ENCODE results near the gene CMTM1.
"Not testable (repeated sequence)": the region's sequence is repeated elsewhere in the genome, so short reads cannot be mapped to it uniquely, and the experiment has no call there.

Gene CMTM1

GRCh38 chr16:66562986-66563385 lies 3.3 kb upstream of the CMTM1 start:
- no peak for DNase-seq (ENCODE audit: low read depth in 3 of 3)

- DNase-seq (ENCODE audit: low read depth in 3 of 3): no peak
Measured at GRCh38 chr16:66563574-66564334, 2.5 kb upstream of the CMTM1 start.

- not testable (repeated sequence) for DNase-seq (ENCODE audit: low read depth in 3 of 3)
Measured at GRCh38 chr16:66567270-66567669, 1.0 kb downstream of the CMTM1 start.

- no peak for DNase-seq (ENCODE audit: low read depth in 3 of 3)
Measured at GRCh38 chr16:66568355-66568754, 2.1 kb downstream of the CMTM1 start.

DNA sequence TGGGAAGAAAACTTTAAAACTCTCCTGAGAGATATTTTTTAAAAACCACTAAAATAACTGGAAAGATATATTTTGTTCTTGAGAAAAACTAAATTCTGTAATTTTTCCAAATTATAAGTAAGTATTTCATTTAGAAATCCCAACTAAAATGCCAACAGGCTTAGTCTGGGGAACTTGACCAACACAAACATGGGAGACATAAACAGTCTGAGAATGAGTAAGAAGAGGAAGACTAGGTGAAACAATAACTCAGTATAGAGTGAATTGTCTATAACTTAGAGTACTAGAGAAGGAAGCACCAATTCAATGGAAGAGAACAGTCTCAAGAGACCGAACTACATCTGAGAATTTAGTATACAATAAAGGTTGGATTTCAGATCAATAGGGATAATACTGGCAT lies 2.9 kb downstream of the CMTM1 start:
- no peak for DNase-seq (ENCODE audit: low read depth in 3 of 3)

DNA sequence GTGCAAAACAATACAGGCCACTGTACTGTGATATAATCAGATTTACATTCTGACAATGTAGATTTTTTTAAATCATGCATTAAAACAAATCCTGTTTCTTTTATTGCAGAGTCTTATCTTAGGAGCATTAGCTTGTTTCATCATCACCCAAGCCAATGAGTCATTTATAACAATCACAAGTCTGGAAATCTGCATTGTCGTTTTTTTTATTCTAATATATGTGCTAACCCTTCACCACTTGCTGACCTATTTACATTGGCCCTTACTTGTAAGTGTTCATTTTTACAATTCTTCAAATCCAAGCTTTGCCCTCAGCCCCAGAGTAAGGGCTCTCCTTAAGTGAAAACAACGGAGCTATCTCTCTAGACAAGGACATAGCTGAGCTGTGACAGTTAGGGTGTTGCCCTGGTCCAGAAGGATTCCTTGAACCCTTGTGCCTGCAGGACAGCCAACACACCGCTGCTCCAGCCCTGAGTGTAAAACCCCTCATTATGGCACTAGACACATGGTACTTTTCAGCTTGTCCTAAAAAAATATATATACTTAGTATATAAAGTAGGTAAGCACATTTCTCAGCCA lies 3.7 kb downstream of the CMTM1 start:
- no peak for DNase-seq (ENCODE audit: low read depth in 3 of 3)

- no peak for DNase-seq (ENCODE audit: low read depth in 3 of 3)
Measured at GRCh38 chr16:66572356-66572755, 6.1 kb downstream of the CMTM1 start.

- no peak for DNase-seq (ENCODE audit: low read depth in 3 of 3)
Measured at GRCh38 chr16:66574081-66574480, 7.8 kb downstream of the CMTM1 start.

- DNase-seq (ENCODE audit: low read depth in 3 of 3): no peak
Measured at GRCh38 chr16:66574531-66574930, 8.3 kb downstream of the CMTM1 start.

DNA sequence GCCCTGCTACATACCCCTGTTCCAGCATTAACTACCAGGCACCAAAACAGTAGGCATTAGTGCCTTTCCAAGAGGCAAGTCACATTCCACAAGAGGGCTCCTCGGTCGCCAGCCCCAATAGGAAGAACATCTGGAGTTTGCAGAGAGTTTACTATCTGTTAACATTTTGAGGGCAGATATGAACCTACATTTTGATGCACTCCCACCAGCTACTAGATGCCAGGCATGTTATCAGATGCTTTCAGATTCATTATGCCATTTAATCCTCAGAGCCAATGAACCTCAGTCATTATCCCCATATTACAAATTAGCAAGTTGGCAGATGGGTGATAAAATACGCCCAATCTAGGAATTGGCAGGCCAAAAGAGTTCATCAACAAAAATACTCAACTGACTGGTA lies 8.8 kb downstream of the CMTM1 start:
- no peak for DNase-seq (ENCODE audit: low read depth in 3 of 3)

GRCh38 chr16:66576296-66576695 lies 10.1 kb downstream of the CMTM1 start:
- DNase-seq (ENCODE audit: low read depth in 3 of 3): no peak

GRCh38 chr16:66578651-66579531 lies 12.7 kb downstream of the CMTM1 start, which contains the start of gene CMTM2:
TSS of gene CMTM2 (plus strand) at chr16:66579463. CDS start at chr16:66579608, 145 bp downstream.
- DNase-seq (ENCODE audit: low read depth in 3 of 3): no peak

DNA sequence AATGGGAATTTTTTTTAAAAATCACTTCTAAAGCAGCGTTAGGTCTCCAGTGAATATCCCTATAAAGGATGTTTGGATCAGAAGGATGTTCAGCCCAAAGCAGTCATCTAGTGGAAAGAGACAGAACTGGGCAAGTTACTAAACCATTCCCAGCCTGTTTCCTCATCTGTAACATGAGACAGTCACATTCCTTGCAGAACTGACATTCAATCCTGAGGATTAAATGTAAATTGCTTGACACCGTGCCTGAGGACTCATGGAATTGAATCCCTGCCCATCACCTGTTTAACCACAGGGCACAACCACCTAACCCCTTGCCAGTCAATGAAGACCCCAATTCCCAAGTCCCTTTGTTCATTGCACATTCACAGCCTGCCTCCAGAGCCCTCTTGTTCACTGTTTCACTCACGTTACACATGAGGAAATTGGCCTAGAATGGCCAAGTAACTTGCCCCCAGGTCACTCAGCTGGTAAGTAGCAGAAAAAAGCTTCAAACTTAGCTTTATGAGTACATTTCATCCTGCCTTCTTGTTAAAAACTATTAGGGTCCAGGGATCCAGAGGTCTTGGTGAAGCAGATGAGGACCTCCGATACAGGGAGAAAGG lies 14.5 kb downstream of the CMTM1 start:
- no peak for DNase-seq (ENCODE audit: low read depth in 3 of 3)

DNA sequence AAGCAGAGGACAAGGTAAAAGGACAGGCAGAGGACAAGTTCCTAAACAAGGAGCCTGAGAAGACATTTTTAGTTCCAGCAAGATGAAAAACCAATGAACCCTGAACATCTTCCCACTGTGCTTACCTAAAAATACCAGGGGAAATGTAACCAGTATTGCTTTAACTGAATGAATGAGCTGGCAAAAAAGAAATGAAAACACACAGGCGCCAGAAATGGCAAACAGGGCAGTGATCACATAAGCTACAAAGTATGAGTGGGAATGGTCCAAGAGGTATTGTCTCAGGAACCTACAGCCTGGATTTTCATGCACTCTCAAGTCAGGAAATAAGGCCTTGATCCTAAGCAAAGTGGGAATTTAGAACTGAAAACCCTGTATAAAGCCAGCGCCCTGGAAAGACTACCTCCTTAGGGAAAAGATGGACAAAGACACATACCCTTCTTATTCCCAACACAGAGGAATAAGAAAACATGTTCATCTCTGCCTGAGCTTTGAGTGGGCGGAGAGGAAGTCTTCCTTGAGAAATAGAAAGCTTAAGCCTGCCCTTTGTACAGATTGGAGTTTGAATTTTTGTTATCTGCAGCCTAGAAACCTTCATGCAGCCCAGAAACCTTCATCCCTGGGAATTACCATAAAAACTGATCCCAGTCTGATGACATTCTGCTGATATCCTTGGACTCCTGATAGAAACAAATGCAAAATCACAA lies 15.2 kb downstream of the CMTM1 start:
- DNase-seq (ENCODE audit: low read depth in 3 of 3): no peak

DNA sequence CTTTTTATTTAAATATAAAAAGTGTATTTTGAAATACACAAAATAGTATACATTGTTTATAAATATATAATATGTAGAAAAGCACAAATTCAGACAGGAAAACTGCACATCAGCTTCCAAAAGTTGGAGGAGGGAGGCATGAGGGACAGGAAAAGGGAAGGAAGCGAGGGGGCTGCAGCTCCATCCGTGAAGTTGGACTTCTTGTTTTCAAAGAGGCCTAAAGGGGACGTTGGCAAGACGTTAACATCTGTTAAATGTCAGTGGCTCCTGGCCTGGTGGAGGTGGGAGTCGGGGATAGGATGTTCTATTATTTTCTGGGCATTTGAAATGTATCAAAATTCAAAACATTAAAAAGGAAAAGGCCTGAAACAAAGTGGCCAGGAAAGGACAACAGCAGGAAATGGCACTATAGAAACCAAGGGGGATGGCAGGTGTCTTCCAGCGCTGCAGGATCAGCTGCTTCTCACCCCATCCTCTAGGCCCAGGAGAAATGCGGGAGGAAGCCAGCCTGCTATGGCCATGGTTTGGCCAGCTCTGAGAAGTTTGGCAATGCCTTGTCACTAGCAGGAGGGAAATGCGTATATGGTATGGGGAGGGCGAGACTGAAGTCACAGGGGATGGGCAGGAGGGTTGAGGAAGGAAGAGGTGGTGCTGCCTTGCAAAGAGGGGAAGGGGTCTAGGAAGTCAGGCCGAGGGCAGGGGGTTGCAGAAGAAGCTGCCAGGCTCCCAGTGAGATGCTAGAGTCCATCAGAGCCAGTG lies 19.4 kb downstream of the CMTM1 start:
- no peak for DNase-seq (ENCODE audit: low read depth in 3 of 3)

- no peak for DNase-seq (ENCODE audit: low read depth in 3 of 3)
Measured at GRCh38 chr16:66587881-66588600, 21.8 kb downstream of the CMTM1 start.

- peak in 1 of 3 experiments; percentile 56 for DNase-seq (ENCODE audit: low read depth in 3 of 3)
Measured at GRCh38 chr16:66588981-66589713, 22.9 kb downstream of the CMTM1 start.

DNA sequence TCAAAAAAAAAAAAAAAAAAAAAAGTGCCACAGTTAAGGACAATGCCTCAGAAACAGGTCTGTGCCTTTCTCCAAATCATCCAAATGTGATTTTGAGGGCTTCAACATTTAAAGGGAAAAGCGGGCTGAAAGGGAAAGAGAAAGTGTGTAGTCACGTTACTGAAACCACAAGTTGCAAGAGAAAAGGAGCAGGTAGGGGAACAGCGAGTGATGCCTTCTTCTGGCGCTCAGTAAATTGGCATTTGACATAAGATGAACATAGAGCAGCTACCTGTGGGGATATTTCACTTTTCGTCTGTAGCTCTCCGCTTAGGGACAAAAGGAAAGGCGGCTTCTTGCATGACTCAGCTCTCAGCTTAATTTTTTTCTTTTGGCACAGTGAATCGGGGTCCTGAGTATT lies 24.1 kb downstream of the CMTM1 start:
- no peak for DNase-seq (ENCODE audit: low read depth in 3 of 3)

- DNase-seq (ENCODE audit: low read depth in 3 of 3): no peak
Measured at GRCh38 chr16:66591018-66591417, 24.8 kb downstream of the CMTM1 start.

Measured in stimulated activated CD4-positive, alpha-beta T cell treated with anti-CD3 and anti-CD28 coated beads, TNF-alpha, amount 100 ng/mL, for 24 hours (primary cell).